ENCODE results near the gene OR10AD1. TPM values are rescaled to one million over a fixed set of nuclear protein-coding genes. Genes with fewer than 3 reads are reported as not detected.

OR10AD1 gene
- total RNA-seq, 1 experiment from 2014 or later = not detected

- Mint-ChIP-seq H3K36me3 (no peaks in the 10 kb centered on the region), H3K4me1 (no peaks in the 10 kb centered on the region), H3K4me3 (no peak overlapping the region), H3K27me3 (ENCODE audit: low read depth) (peaks cover 17% of the 10 kb centered on the region), H3K27ac (no peak overlapping the region), H3K9me3 (peaks cover 5% of the 10 kb centered on the region; the same call in 1 of the 2 replicates)
- TF ChIP-seq ZNF532 (CRISPR knock-in tag; IDR thresholded peaks at IDR 0.05; ENCODE audit: borderline replicate concordance) = no peak
- no peak for TF ChIP-seq KAT7 (CRISPR knock-in tag; IDR thresholded peaks at IDR 0.05; ENCODE audit: borderline replicate concordance)
- no peak for TF ChIP-seq TEAD1 (CRISPR knock-in tag; IDR thresholded peaks at IDR 0.05)
- no peak for TF ChIP-seq ZNF396 (CRISPR knock-in tag; IDR thresholded peaks at IDR 0.05; ENCODE audit: borderline replicate concordance)
- TF ChIP-seq AR (CRISPR knock-in tag; IDR thresholded peaks at IDR 0.05) = no peak
- no peak for TF ChIP-seq ZNF232 (CRISPR knock-in tag; IDR thresholded peaks at IDR 0.05)
- TF ChIP-seq ERG (CRISPR knock-in tag; IDR thresholded peaks at IDR 0.05) = no peak
- no peak for TF ChIP-seq FOXJ3 (CRISPR knock-in tag; IDR thresholded peaks at IDR 0.05; ENCODE audit: borderline replicate concordance)
- TF ChIP-seq CTCF (IDR thresholded peaks at IDR 0.05) = no peak
- CTCF ChIA-PET = interaction anchor here (0.9 to 1.9 kb wide), 4 partner anchors 24 to 397 kb away, joined by 3 to 6 read pairs (median 4); no protein-coding TSS in a partner anchor
- POLR2A ChIA-PET = interaction anchor here (0.6 kb wide), 1 partner anchor 493 kb away, joined by 3 read pairs; no protein-coding TSS in a partner anchor
- DNase-seq (ENCODE audit: low spot score) (no peak), ATAC-seq (no peak)
Measured at GRCh38 chr12:48221645-48222044, 18.6 kb upstream of the OR10AD1 start.

GRCh38 chr12:48220701-48221100 lies 17.6 kb upstream of the OR10AD1 start:
- DNase-seq (ENCODE audit: low spot score) (no peak), ATAC-seq (no peak)
- H3K4me1 Mint-ChIP-seq = no peaks in the 10 kb centered on the region
- no peak overlapping the region for H3K4me3 Mint-ChIP-seq
- POLR2A ChIA-PET = no interaction called here
- H3K36me3 Mint-ChIP-seq = no peaks in the 10 kb centered on the region
- CTCF ChIA-PET = interaction anchor here (0.9 kb wide), 1 partner anchor 68 kb away, joined by 4 read pairs; no protein-coding TSS in a partner anchor
- H3K9me3 Mint-ChIP-seq = peaks cover 3% of the 10 kb centered on the region; the same call in 1 of the 2 replicates
- no peak overlapping the region for H3K27ac Mint-ChIP-seq
- peaks cover 12% of the 10 kb centered on the region for H3K27me3 Mint-ChIP-seq (ENCODE audit: low read depth)
- TF ChIP-seq NFYB (CRISPR knock-in tag; conservative IDR thresholded peaks at IDR 0.05; ENCODE audit: low read depth) = no peak
- TF ChIP-seq PRRX2 (CRISPR knock-in tag; IDR thresholded peaks at IDR 0.05) = no peak
- TF ChIP-seq E2F4 (CRISPR knock-in tag; IDR thresholded peaks at IDR 0.05; ENCODE audit: borderline replicate concordance, low read depth) = no peak
- TF ChIP-seq GABPB1 (CRISPR knock-in tag; IDR thresholded peaks at IDR 0.05) = no peak
- no peak for TF ChIP-seq KAT7 (CRISPR knock-in tag; IDR thresholded peaks at IDR 0.05; ENCODE audit: borderline replicate concordance)
- TF ChIP-seq ZNF317 (CRISPR knock-in tag; IDR thresholded peaks at IDR 0.05; ENCODE audit: borderline replicate concordance, low read depth) = no peak
- TF ChIP-seq ATF3 (CRISPR knock-in tag; conservative IDR thresholded peaks at IDR 0.05) = no peak
- no peak for TF ChIP-seq ZNF671 (CRISPR knock-in tag; IDR thresholded peaks at IDR 0.05)
- no peak for TF ChIP-seq ZNF263 (CRISPR knock-in tag; IDR thresholded peaks at IDR 0.05; ENCODE audit: low read depth)
- TF ChIP-seq USF2 (CRISPR knock-in tag; IDR thresholded peaks at IDR 0.05) = no peak
- TF ChIP-seq ESRRA (CRISPR knock-in tag; IDR thresholded peaks at IDR 0.05; ENCODE audit: borderline replicate concordance) = no peak
- no peak for TF ChIP-seq SOX15 (CRISPR knock-in tag; IDR thresholded peaks at IDR 0.05)
- no peak for TF ChIP-seq ELF4 (CRISPR knock-in tag; IDR thresholded peaks at IDR 0.05; ENCODE audit: low read depth)

All from WTC11 (cell line).